Measurements from ENCODE around the gene PLIN4.

DNA sequence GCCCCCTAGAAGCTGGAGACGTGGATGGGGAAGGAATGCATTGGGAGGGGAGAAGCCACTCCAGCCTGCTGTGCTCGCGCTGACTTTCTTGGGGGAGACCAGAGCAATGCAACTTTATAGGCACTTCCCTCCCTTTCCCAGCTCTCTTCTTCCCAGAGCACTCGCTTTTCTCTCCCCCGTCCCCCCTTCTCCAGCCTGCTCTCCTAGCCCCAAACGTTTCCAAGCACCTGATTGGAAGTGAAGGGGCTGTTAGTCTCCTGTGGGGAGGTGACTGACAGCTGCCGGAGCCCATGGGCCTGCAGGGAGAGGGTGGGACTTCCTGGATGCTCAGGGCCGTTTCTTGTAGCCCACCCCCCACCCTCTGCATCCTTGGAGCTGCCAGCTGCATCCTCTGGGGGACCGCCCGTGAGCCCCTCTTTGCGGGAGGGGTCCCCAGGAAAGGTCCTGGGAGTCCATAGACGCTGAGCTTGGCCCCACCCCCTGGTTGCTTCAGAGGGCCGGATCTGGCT, 43.7 kb downstream of the PLIN4 start:
- TF ChIP-seq, protein P1, sequence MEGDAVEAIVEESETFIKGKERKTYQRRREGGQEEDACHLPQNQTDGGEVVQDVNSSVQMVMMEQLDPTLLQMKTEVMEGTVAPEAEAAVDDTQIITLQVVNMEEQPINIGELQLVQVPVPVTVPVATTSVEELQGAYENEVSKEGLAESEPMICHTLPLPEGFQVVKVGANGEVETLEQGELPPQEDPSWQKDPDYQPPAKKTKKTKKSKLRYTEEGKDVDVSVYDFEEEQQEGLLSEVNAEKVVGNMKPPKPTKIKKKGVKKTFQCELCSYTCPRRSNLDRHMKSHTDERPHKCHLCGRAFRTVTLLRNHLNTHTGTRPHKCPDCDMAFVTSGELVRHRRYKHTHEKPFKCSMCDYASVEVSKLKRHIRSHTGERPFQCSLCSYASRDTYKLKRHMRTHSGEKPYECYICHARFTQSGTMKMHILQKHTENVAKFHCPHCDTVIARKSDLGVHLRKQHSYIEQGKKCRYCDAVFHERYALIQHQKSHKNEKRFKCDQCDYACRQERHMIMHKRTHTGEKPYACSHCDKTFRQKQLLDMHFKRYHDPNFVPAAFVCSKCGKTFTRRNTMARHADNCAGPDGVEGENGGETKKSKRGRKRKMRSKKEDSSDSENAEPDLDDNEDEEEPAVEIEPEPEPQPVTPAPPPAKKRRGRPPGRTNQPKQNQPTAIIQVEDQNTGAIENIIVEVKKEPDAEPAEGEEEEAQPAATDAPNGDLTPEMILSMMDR (IDR thresholded peaks at IDR 0.05), result no peak
- TF ChIP-seq POLR2A (IDR thresholded peaks at IDR 0.05), result no peak
